Vagina (tissue), 2 donors: ENCODE results near the gene KIF5B. TPM values are rescaled to one million over a fixed set of nuclear protein-coding genes. Genes with fewer than 3 reads are reported as not detected.

Source experiments
- DNase-seq, 2 donors: peaks; one replicate each; pipeline ENCODE4 v3.0.0-alpha.2; 2017; ENCODE audit errors: extremely low spot score in 2 of 2
- H3K27ac ChIP-seq: fragments of 200-600 bp; sonication (generic); one replicate; pipeline ENCODE4 v1.5.1; 2019
- H3K27me3 ChIP-seq: fragments of 200-600 bp; sonication (generic); one replicate; pipeline ENCODE4 v1.5.1; 2019
- H3K36me3 ChIP-seq, 2 donors: fragments of 200-600 bp; sonication (generic); one replicate each; pipeline ENCODE4 v1.5.1; 2017 to 2019
- H3K4me1 ChIP-seq: fragments of 200-600 bp; sonication (generic); one replicate; pipeline ENCODE4 v1.5.1; 2019
- H3K4me3 ChIP-seq, 2 donors: fragments of 200-600 bp; sonication (generic); 1 replicate in 1 of 2; 2 replicates in 1 of 2; pipeline ENCODE4 v1.5.1; 2016 to 2019
- H3K9me3 ChIP-seq: fragments of 200-600 bp; sonication (generic); one replicate; pipeline ENCODE4 v1.5.1; 2019
- POLR2A ChIP-seq, 2 donors: fragments of 450-650 bp; IDR thresholded peaks; one replicate each; pipeline ENCODE4 v1.6.1; 2017; ENCODE audit warnings: antibody characterized with exemption in 2 of 2, mild to moderate bottlenecking in 2 of 2, moderate library complexity in 2 of 2
- POLR2AphosphoS5 ChIP-seq, 2 donors: sonication (generic); formaldehyde crosslinking; IDR thresholded peaks; one replicate each; pipeline ENCODE4 v1.9.0; 2017; ENCODE audit warnings: antibody characterized with exemption in 2 of 2, mild to moderate bottlenecking in 2 of 2, low read depth in 1 of 2; ENCODE audit not compliant: insufficient read depth in 1 of 2
- intact Hi-C: fragments of 100-400 bp; cut with DNase I; formaldehyde crosslinking; loops from one replicate; pipeline ENCODE4 v1.15.1; 2023
- total RNA-seq: library from RNA; depleted of rRNA; stranded (reverse); fragments of >200 nt; gene quantifications from one replicate; pipeline ENCODE4 v1.2.3, GENCODE V29; 2016
- TF ChIP-seq, protein P1 (sequence below), 3 experiments: fragments of 450-650 bp in 2 of 3; fragments of 200-600 bp in 1 of 3; sonication (generic) in 1 of 3; IDR thresholded peaks; one replicate each; pipeline ENCODE4 v1.5.1; 2017 to 2019; ENCODE audit warnings: antibody characterized with exemption in 3 of 3, mild to moderate bottlenecking in 2 of 3, moderate library complexity in 2 of 3

Gene KIF5B
- 74.2 TPM for total RNA-seq

DNA sequence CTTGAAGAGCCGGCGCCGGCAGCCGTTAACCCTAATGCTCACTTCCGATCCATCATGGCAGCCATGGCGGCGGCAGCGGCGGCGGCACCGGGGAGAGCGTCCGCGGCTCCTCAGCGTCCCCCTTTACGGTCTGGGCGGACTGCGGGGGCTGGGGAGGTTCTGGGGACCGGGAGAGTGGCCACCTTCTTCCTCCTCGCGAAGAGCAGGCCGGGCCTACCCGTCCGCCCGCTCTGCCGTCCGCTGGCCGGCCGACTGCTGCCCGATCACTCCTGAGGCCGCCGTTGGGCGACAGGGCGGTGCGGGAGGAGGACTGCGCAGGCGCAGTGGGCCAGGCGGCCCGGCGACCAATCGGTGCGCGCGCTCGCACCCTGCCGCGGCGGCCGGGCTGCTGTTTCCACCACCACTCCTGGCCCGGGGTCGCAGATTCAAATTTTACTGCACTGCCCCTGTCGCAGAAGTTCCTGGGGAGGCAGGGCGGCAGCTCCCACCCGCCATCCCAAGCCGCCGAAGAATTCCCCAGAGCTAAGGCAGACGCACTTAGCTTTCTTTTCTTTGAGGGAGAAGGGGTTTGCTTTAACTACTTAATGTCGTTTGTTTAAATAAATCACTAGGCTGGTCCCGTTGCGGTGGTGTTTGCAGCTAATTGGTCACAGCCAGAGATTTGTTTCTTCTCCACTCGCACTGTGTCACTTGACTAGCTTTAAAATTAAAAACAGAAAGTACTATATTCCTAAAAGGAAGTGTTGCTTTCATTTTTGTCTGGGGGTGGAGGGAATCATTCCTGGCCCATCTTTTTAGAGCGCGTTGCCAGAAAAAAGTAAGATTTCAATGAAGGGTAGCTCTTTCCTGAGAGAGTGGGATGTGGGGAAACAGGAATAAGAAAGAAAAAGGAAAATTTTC lies at the start of gene KIF5B:
KIF5B (minus strand) TSS at position 290 of the 900 bp plus-strand sequence. CDS start 452 bp downstream, outside the sequence.
- Histone ChIP-seq H3K36me3 (no peaks in the 10 kb centered on the region), H3K4me3 (peak within 1 kb of the TSS; percentile 94 to 95), H3K4me1 (peaks cover 48% of the 10 kb centered on the region), H3K27me3 (no peaks in the 10 kb centered on the region), H3K27ac (peak within 1 kb of the TSS; percentile 99), H3K9me3 (no peaks in the 10 kb centered on the region)
- TF ChIP-seq POLR2A (IDR thresholded peaks at IDR 0.05) = peak in 1 of 2 donors; percentile 99
- TF ChIP-seq POLR2AphosphoS5 (IDR thresholded peaks at IDR 0.05; ENCODE audit: insufficient read depth in 1 of 2, low read depth in 1 of 2) = peak in 1 of 2 donors; percentile 98
- TF ChIP-seq, protein P1, sequence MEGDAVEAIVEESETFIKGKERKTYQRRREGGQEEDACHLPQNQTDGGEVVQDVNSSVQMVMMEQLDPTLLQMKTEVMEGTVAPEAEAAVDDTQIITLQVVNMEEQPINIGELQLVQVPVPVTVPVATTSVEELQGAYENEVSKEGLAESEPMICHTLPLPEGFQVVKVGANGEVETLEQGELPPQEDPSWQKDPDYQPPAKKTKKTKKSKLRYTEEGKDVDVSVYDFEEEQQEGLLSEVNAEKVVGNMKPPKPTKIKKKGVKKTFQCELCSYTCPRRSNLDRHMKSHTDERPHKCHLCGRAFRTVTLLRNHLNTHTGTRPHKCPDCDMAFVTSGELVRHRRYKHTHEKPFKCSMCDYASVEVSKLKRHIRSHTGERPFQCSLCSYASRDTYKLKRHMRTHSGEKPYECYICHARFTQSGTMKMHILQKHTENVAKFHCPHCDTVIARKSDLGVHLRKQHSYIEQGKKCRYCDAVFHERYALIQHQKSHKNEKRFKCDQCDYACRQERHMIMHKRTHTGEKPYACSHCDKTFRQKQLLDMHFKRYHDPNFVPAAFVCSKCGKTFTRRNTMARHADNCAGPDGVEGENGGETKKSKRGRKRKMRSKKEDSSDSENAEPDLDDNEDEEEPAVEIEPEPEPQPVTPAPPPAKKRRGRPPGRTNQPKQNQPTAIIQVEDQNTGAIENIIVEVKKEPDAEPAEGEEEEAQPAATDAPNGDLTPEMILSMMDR (IDR thresholded peaks at IDR 0.05) = no peak
- DNase-seq = no peak
- intact Hi-C loops = loop anchor here (10.0 kb wide), 1 partner anchor 318 kb away; no protein-coding TSS in a partner anchor

- intact Hi-C loops = no loop called here
- no peak overlapping the region for H3K4me3 ChIP-seq
- DNase-seq = no peak
- H3K27ac ChIP-seq = no peak overlapping the region
- no peaks in the 10 kb centered on the region for H3K36me3 ChIP-seq
- H3K27me3 ChIP-seq = no peaks in the 10 kb centered on the region
- TF ChIP-seq, protein P1 (IDR thresholded peaks at IDR 0.05) = no peak
- TF ChIP-seq POLR2A (IDR thresholded peaks at IDR 0.05) = no peak
- peaks cover 13% of the 10 kb centered on the region for H3K4me1 ChIP-seq
- no peaks in the 10 kb centered on the region for H3K9me3 ChIP-seq
Observed at GRCh38 chr10:32105782-32106382, 49.7 kb upstream of the KIF5B start.

DNA sequence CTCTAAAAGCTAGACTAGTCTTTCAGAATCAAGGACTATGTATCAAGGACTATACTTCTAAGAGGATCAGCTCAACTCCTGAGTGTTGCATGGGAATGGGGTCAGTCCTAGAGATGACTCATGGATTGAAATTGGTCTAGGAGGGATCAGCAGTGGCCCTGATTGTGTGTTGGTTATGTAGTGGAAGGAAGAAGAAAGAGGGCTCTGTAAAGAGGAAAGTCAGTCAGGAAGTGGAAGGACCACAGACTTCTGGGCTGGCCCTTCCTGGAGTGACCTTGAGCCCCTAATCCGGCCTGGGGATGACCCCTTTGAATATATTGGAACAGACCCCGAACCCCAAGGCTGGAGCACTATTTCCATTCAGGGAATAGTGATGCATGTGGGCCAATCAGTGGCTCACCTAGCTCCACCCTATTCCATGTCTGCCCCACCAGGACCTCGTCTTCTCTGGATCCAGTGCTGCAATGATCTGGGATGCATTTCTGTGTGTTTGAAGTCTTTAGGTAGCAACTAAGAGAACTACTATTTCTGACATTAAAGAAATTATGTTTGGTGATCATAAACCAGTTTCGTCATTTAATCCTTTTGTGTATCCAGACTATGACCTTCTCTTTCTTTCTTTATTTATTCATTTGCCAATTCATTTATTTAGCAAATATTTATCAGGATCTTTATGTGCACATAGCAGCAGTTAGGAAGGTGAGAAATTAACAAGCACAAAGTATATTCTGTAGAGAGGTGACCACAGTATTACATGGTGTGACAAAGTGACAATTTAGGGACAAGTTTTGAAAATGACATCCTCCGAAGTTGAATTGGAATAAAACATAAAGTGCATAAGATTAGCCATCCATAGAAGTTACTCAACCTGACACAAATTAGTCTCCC lies 48.6 kb upstream of the KIF5B start:
- Histone ChIP-seq H3K9me3 (no peaks in the 10 kb centered on the region), H3K27ac (peak overlapping the region; percentile 18), H3K4me3 (no peak overlapping the region), H3K4me1 (peaks cover 13% of the 10 kb centered on the region), H3K36me3 (no peaks in the 10 kb centered on the region), H3K27me3 (no peaks in the 10 kb centered on the region)
- TF ChIP-seq POLR2A (IDR thresholded peaks at IDR 0.05) = no peak
- TF ChIP-seq, protein P1 (IDR thresholded peaks at IDR 0.05) = no peak
- TF ChIP-seq POLR2AphosphoS5 (IDR thresholded peaks at IDR 0.05; ENCODE audit: insufficient read depth in 1 of 2, low read depth in 1 of 2) = no peak
- intact Hi-C loops = no loop called here
- no peak for DNase-seq

- Histone ChIP-seq H3K27ac (peak overlapping the region; percentile 15), H3K27me3 (no peaks in the 10 kb centered on the region), H3K4me1 (peaks cover 13% of the 10 kb centered on the region), H3K4me3 (no peak overlapping the region), H3K36me3 (no peaks in the 10 kb centered on the region), H3K9me3 (no peaks in the 10 kb centered on the region)
- intact Hi-C loops = no loop called here
- no peak for TF ChIP-seq POLR2AphosphoS5 (IDR thresholded peaks at IDR 0.05; ENCODE audit: insufficient read depth in 1 of 2, low read depth in 1 of 2)
- TF ChIP-seq, protein P1 (IDR thresholded peaks at IDR 0.05) = no peak
- TF ChIP-seq POLR2A (IDR thresholded peaks at IDR 0.05) = no peak
- no peak for DNase-seq
Observed at GRCh38 chr10:32104181-32104580, 48.0 kb upstream of the KIF5B start.
